Smooth muscle cell (in vitro differentiated cells): Measurements from ENCODE around the gene FZR1. TPM values are rescaled to one million over a fixed set of nuclear protein-coding genes. Genes with fewer than 3 reads are reported as not detected.

Experiments
- DNase-seq: peaks from one replicate; lab custom pipeline; 2025; ENCODE audit not compliant: unreplicated experiment; lab: John Stamatoyannopoulos, UW
- H2AFZ ChIP-seq: fragments of 200-600 bp; sonication (generic); 2 replicates; pipeline ENCODE4 v1.6.0; 2016; ENCODE audit warnings: antibody characterized with exemption, low read depth, mild to moderate bottlenecking
- H3F3A ChIP-seq: fragments of 200-600 bp; sonication (generic); 2 replicates; pipeline ENCODE4 v1.6.0; 2017; ENCODE audit warnings: antibody characterized with exemption, low read depth
- H3K27ac ChIP-seq: fragments of 200-600 bp; sonication (generic); 2 replicates; pipeline ENCODE4 v1.5.1; 2016; ENCODE audit warnings: low read depth, mild to moderate bottlenecking
- H3K27me3 ChIP-seq: fragments of 200-600 bp; sonication (generic); 2 replicates; pipeline ENCODE4 v1.6.1; 2016; ENCODE audit warnings: low read depth, mild to moderate bottlenecking
- H3K36me3 ChIP-seq: fragments of 200-600 bp; sonication (generic); 2 replicates; pipeline ENCODE4 v1.5.1; 2016; ENCODE audit warnings: low read depth
- H3K4me1 ChIP-seq: fragments of 200-600 bp; sonication (generic); 2 replicates; pipeline ENCODE4 v1.5.1; 2016; ENCODE audit warnings: low read depth
- H3K4me2 ChIP-seq: fragments of 200-600 bp; sonication (generic); 2 replicates; pipeline ENCODE4 v1.6.0; 2016; ENCODE audit warnings: mild to moderate bottlenecking
- H3K4me3 ChIP-seq: fragments of 200-600 bp; sonication (generic); 2 replicates; pipeline ENCODE4 v1.5.1; 2016; ENCODE audit warnings: mild to moderate bottlenecking
- H3K79me2 ChIP-seq: fragments of 200-600 bp; sonication (generic); 2 replicates; pipeline ENCODE4 v1.6.0; 2016; ENCODE audit warnings: low read depth, mild to moderate bottlenecking
- H3K9ac ChIP-seq: fragments of 200-600 bp; sonication (generic); 2 replicates; pipeline ENCODE4 v1.6.0; 2016; ENCODE audit warnings: low read depth
- H3K9me3 ChIP-seq: fragments of 200-600 bp; sonication (generic); replicated peaks from 2 replicates; pipeline ENCODE4 v1.5.1; 2016; ENCODE audit warnings: low read depth
- H4K20me1 ChIP-seq: fragments of 200-600 bp; sonication (generic); 2 replicates; pipeline ENCODE4 v1.6.0; 2016; ENCODE audit warnings: low read depth
- WGBS: methylation state at CpG from one replicate; pipeline ENCODE4 v1.1.7; 2016; ENCODE audit warnings: low lambda C conversion rate; 5-methylcytosine and 5-hydroxymethylcytosine counted together
- polyA plus RNA-seq: library from polyadenylated mRNA; unstranded; fragments of >200 nt; fragmentation: Nextera tagmentation; extraction: Ambion mirVana; gene quantifications from 2 replicates; pipeline ENCODE4 v1.2.1, GENCODE V29; 2016
- total RNA-seq: library from RNA; depleted of rRNA; stranded (reverse); fragments of >200 nt; gene quantifications from 2 replicates; pipeline ENCODE4 v1.2.3, GENCODE V29; 2014
- TF ChIP-seq, protein P1 (sequence below): fragments of 200-600 bp; sonication (generic); IDR thresholded peaks from 2 replicates; pipeline ENCODE4 v1.5.1; 2017; ENCODE audit warnings: borderline replicate concordance, mild to moderate bottlenecking, antibody characterized with exemption; ENCODE audit not compliant: insufficient read depth, poor library complexity, severe bottlenecking

FZR1 gene
- total and polyA plus RNA-seq, 2 experiments from 2014 or later = 16.3 to 49.7 TPM

DNA sequence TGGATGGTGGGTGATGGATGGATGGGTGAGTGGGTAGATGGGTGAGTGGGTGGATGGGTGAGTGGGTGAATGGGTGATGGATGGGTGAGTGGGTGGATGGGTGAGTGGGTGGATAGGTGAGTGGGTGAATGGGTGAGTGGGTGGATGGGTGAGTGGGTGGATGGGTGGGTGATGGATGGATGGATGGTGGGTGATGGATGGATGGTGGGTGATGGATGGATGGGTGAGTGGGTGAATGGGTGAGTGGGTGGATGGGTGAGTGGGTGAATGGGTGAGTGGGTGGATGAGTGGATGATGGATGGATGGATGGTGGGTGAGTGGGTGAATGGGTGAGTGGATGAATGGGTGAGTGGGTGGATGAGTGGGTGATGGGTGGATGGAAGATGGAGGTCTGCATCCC lies 28.6 kb upstream of the FZR1 start:
- no peaks in the 10 kb centered on the region for H3K9me3 ChIP-seq
- H3K4me1 ChIP-seq = no peaks in the 10 kb centered on the region
- DNase-seq = no peak
- H4K20me1 ChIP-seq = no peaks in the 10 kb centered on the region
- no peaks in the 10 kb centered on the region for H3K36me3 ChIP-seq
- no peak overlapping the region for H3K4me3 ChIP-seq
- no peak overlapping the region for H3K4me2 ChIP-seq
- no peaks in the 10 kb centered on the region for H3K79me2 ChIP-seq
- no peak overlapping the region for H3K9ac ChIP-seq
- H3K27ac ChIP-seq = no peak overlapping the region
- no peaks in the 10 kb centered on the region for H3F3A ChIP-seq
- no peaks in the 10 kb centered on the region for H3K27me3 ChIP-seq
- H2AFZ ChIP-seq = no peak overlapping the region
- TF ChIP-seq, protein P1, sequence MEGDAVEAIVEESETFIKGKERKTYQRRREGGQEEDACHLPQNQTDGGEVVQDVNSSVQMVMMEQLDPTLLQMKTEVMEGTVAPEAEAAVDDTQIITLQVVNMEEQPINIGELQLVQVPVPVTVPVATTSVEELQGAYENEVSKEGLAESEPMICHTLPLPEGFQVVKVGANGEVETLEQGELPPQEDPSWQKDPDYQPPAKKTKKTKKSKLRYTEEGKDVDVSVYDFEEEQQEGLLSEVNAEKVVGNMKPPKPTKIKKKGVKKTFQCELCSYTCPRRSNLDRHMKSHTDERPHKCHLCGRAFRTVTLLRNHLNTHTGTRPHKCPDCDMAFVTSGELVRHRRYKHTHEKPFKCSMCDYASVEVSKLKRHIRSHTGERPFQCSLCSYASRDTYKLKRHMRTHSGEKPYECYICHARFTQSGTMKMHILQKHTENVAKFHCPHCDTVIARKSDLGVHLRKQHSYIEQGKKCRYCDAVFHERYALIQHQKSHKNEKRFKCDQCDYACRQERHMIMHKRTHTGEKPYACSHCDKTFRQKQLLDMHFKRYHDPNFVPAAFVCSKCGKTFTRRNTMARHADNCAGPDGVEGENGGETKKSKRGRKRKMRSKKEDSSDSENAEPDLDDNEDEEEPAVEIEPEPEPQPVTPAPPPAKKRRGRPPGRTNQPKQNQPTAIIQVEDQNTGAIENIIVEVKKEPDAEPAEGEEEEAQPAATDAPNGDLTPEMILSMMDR = no peak

DNA sequence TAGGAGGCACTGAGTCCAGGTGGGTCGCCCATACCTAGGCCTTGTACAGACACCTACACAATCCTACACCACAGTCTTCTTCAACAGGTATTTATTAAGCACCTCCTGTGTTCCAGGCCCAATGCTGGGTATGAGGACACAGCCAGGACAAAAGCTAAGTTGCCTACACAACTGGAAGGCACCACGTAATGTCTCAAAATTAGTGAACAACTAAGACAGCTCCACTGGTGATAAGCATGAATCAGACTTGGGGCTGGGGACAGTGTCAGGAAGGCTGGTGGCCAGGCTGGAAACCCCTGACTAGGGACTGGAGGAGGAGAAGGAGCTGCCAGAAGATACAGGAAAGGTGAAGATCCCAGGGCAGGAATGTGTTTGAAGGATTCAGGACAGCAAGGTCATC lies 28.2 kb upstream of the FZR1 start:
- Histone ChIP-seq H3K27ac (no peak overlapping the region), H3F3A (no peaks in the 10 kb centered on the region), H3K27me3 (no peaks in the 10 kb centered on the region), H3K4me2 (no peak overlapping the region), H3K4me1 (no peaks in the 10 kb centered on the region), H3K36me3 (no peaks in the 10 kb centered on the region), H3K4me3 (no peak overlapping the region), H3K9me3 (no peaks in the 10 kb centered on the region), H2AFZ (no peak overlapping the region), H3K79me2 (no peaks in the 10 kb centered on the region), H3K9ac (no peak overlapping the region), H4K20me1 (no peaks in the 10 kb centered on the region)
- DNase-seq = no peak
- TF ChIP-seq, protein P1 = no peak
- 86% methylated on average over 2 of the region's 2 CpGs for WGBS

DNA sequence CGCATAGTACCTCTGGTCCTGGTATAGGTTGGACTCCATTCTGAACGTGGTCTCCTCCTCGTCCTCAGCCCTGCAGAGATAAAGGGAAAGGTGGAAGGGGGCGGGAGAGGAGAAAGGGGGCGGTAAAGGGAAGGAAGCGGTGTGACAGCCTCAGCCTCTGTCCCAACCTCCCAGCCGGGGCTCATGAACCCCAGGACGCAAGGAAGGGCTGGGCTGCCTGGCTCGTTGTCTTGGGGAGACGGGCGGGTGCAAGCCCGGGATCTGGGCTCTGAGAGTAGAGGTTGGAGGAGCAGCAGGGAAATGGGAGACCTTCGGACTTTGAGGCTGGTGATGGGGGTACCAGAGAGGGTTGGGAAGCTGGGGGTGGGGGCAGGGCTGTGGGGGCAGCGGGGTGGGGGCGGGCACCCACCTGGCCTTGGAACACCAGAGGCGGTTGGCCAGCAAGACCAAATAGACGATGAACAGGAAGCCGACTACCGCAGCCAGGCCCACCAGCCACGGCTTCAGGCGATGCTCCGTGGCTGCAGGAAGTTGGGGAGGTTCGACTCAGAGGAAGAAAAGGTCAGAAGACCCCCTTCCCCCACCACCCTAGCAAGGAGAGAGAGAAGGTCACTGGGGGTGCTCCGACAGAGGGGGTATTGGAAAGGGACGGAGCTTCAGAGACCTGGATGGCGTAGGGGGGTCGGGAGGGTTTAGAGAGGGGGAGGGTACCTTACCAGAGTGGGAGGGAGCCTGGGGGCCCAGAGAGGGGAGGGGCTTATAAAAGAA lies 27.5 kb upstream of the FZR1 start:
- Histone ChIP-seq H3K27me3 (no peaks in the 10 kb centered on the region), H3K4me2 (no peak overlapping the region), H3K4me3 (no peak overlapping the region), H3K4me1 (no peaks in the 10 kb centered on the region), H3F3A (no peaks in the 10 kb centered on the region), H4K20me1 (no peaks in the 10 kb centered on the region), H3K79me2 (no peaks in the 10 kb centered on the region), H3K27ac (no peak overlapping the region), H3K9ac (no peak overlapping the region), H3K9me3 (no peaks in the 10 kb centered on the region), H2AFZ (no peak overlapping the region), H3K36me3 (no peaks in the 10 kb centered on the region)
- DNase-seq = no peak
- TF ChIP-seq, protein P1 = no peak
- 46% methylated on average over 21 of the region's 27 CpGs for WGBS
